Posterior vena cava (tissue), 2 donors: ENCODE measurements around the gene UBE2J1. TPM values are rescaled to one million over a fixed set of nuclear protein-coding genes. Genes with fewer than 3 reads are reported as not detected.

ENCODE experiments used
- DNase-seq: peaks from one replicate; pipeline ENCODE4 v3.0.0-alpha.2; 2020; ENCODE audit warnings: low spot score
- intact Hi-C, 2 donors: fragments of 100-400 bp; cut with DNase I; formaldehyde crosslinking; loops; one replicate each; pipeline versions ENCODE4 v1.14.1 to v1.14.2; 2022 to 2023
- total RNA-seq, 2 donors: library from RNA; stranded (reverse); fragmentation: NEBNext Ultra II Directional; extraction: Animal tissue kit (Norgen Biotek cat#: 25700); gene quantifications; one replicate each; pipeline ENCODE4 v1.2.1, GENCODE V29; 2021
- donor health status: DM: yes; HTN: yes; CAD: no.
- donor health status: DM: yes; HTN: yes; CAD: no.

UBE2J1 gene
- total RNA-seq, 2 donors from 2014 or later = 39.8 to 43.8 TPM

DNA sequence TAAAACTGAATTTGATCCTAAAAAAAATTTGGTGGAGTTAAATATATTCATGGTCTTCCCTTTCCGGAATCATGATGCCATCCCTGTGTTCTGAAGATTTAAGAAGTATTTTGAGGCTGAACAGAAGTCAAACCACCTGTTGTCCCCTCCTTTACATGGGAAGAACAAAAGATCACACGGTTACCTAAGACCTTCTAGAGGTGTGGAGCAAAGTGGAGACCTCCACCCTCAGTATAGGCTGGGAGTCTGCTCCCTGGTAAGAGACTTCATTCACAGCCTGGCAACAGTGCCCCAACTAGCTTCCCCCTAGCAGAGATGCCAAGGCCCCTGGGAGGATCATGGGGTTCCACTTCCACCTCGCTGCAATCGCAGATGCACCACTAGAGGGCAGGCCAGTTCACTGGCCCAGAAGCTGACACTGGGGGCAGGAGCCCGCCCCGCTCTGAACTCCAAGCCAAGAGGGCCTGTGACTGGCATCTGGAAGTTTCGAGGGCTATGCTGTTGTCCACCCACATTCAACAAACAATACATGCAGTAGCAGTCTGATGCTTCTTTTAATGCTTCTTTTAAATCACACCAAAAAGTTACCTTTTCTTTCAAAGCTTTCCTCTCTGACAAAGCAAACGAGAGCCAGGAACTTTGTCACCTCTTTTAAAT lies 19.5 kb upstream of the UBE2J1 start:
- intact Hi-C loops = no loop called here
- peak; percentile 88 for DNase-seq

DNA sequence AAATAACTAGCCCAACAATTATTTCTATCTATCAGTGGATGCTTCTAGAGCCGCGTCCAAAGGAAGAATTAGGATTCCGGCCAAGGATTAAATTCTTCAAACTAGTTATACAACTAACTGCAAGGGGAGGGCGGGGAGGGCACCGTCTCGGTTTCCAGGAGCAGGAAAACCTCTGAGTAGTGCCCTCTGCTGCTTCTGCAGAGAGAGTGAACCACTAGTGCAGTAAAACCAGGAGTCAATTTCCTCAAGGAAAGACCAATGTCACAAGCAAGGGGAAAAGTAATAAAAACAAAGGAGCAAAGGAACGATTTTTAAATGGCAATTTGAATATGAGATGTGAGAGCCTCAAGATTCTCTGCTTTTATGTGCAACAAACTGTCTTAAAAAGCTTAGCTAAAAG lies 16.5 kb upstream of the UBE2J1 start:
- DNase-seq = no peak

DNA sequence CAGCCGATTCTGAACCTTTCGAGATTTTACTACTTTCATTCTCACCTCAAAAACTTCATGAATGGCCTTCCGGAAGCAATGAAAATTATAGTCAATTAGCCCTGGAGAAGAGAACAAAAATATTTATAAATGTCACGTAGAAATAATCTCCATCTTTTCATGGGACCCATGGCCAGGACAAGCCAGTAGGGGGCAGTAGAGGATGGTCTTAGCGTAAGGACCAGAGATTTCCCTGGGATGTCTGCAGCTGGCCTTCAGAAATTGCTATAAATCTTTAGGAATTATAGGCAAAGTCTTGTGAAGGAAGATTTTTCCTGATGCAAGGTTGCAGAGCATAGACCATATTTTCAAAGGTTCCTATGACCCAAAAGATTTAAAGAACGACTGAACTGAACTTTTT lies 15.6 kb upstream of the UBE2J1 start:
- no peak for DNase-seq
- intact Hi-C loops = loop anchor here in 1 of 2 donors (5.0 kb wide), 1 partner anchor 386 kb away; no protein-coding TSS in a partner anchor

More for the DNA sequence above, 16.5 kb upstream of the UBE2J1 start:
- intact Hi-C loops = loop anchor here in 1 of 2 donors (5.0 kb wide), 1 partner anchor 387 kb away; no protein-coding TSS in a partner anchor

DNA sequence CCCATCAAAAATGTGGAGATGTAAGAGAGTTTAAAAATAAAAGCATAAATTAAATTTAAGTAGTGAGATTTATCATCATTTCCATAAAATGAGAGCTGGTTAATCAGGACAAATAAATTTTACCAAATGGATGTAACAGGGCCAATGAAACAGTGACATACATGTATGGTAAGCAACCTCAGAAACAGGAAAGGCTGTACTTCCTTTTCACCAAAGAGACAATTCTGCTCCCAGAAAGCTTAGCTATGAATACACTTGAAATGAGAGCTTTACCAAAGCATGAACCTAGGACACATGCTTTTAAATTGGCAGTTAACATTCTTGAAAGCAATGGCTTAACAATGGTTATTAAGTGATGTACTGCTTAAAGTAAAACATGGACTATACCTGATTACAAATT lies 12.1 kb upstream of the UBE2J1 start:
- DNase-seq = no peak
- intact Hi-C loops = no loop called here

DNA sequence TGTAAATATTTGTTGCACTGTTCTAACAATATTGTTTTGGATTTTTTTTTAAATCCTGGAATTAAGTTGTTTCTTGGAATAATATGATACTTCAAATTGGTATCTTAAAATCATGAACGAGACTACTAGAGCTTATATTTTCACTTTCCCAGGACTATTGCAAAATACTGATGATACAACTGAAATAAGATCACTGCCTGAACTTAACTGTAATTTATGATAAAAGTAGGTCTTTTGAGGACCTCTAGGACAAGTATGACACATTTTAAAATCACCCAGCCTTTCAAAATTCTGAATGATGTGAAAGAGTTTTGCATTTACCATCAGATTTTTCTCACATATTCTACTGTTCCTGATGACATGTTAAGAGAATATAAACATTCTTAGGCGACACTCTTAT lies 8.6 kb upstream of the UBE2J1 start:
- intact Hi-C loops = no loop called here
- no peak for DNase-seq

DNA sequence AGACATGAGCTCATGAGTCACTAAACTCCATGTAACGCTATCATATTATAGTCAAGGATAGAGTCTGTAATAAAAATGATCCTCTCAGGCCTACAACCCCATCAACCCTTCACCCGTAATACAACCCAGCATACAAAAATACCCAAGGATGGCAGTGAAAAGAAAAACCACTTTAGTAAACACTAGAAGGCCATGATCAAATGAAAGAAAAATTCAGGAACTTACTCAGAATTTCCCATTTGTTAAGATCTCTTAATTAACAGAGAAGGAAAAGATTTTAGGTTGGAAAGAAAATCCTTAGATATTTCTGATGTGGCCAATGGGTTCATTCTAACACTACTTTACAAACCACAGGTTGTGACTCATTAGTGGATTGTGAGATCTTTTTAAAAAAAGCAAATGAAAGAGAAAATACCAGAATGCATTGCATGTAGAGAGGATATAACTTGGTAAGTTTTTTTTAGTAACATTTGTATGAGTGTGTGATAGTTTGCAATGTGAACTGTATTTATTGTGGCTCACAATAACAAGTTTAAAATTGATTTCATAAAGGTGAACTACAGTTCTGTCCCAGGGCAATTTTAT lies 8.0 kb upstream of the UBE2J1 start:
- intact Hi-C loops = no loop called here
- no peak for DNase-seq

DNA sequence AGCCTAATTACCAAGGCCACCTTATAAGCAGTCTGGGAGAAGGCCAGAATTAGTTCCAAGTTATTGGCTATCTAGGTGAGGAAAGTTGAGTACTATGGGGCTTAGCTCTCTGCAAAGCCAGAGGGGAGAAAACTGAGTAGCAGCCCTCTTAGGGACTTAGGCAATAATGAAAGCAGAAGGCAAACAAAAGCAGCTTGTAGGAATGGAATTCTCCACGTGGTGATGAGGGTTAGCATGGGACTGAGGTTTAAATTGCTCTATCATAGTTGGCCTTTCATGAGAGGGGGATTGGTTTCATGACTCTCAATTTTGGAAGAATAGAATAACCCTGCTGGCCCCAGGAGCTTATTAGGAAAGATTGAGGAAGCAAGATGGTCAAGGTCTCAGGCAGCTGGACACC lies 7.0 kb upstream of the UBE2J1 start:
- intact Hi-C loops = no loop called here
- DNase-seq = no peak

DNA sequence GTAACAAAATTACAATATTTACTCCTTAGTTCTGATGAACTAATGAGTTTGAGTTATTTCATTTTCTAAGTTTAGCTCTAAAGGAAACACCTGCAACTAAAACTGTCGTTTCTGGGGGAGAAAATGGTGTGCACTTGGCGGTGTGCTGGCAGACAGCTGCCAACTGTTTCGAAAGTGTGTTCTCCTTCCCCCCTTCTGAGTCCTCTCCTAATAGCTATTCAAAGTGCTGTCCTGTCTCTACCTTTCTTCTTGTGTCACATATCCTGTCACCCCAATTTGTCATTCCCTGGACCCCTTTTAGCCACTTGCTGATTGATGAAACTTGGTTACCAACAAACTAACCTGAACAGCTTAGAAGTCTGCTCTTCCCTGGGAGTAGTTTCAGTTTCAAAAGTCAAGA lies 4.9 kb upstream of the UBE2J1 start:
- DNase-seq = no peak
- intact Hi-C loops = no loop called here

DNA sequence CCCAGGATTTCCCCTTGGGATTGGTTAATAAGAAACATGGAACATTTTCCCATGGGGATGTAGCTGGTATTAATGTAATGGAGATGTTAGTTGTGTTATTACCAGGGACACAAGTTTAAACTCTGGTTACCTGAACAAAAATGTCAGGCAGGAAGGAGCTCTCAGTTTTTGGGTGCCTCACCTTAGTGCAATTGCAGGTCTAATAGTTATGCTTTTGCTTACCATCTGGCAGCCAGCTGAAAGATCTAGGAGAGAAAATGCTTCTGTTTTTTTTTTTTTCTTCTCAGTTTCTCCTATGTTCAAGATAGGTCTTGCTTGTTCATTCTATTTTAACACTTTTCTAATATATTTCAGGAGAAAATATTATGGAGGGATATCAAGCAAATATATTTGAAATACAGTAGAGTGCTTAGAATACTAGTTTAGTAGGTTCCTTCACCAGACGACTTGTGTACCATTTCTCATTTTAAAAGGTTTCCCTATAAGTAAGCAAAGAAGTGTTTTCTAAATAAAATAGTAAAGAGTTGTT lies 4.2 kb upstream of the UBE2J1 start:
- intact Hi-C loops = no loop called here
- no peak for DNase-seq

DNA sequence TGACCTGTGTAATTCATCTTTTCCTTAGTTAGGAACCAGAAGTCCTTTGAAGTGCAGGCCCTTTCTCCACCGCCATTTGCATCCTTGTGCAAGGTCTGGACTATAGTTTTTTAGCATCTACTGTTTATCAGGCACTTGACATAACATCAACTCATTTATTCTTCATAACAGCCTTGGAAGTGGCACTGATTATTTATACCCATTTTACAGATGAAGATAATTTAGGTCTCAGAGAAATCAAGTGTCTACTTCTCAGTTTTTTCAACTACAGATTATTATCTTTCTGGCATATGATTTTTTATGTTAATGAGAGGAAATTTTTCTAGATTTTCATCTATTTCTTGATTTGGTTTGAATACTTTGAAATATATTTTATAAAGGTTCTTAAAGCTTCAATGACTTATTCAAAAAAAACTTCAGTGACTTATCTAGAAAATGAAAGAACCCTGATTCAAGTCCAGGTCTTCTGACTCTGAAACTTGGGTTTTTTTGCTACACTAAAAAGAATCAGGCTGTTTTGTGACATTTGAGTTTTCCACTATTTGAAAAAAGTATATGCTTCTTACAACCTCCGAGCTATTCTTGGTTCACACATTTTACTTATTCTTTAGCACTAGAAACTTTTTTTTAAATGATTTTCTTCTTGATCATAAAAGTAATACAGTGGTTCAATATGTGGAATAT lies 3.1 kb upstream of the UBE2J1 start:
- DNase-seq = no peak
- intact Hi-C loops = no loop called here

DNA sequence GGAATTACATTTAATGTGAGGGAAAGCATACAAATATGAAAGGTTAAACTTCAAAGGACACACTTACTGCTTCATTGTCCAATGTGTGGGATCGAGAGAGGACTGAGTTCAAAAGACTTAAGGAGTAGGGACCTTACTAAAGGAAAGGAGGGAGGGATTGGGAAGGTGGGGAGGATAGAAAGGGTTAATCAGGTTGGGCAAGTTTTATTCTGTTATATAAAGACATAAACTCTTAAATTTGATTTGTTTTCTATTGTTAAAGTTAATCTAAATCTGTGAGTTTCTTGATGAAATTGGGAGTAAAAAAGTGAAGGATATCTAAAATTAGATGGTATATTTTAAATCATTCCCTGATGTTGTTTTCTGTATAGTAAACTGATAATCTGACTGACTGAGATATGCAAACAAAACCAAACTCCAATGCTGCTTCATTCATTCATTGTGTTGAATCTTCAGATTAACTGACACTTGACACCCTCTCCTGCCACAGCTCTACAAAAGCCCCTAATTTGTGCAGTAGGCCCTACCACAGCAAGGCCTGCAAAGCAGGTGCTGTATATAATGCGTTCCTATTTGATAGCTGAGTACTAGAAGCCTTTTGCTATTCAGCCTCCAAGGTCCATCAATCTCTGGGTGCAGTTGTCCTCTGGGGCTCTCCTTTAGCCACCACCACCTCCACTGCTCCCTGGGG lies 1.3 kb upstream of the UBE2J1 start:
- intact Hi-C loops = no loop called here

DNA sequence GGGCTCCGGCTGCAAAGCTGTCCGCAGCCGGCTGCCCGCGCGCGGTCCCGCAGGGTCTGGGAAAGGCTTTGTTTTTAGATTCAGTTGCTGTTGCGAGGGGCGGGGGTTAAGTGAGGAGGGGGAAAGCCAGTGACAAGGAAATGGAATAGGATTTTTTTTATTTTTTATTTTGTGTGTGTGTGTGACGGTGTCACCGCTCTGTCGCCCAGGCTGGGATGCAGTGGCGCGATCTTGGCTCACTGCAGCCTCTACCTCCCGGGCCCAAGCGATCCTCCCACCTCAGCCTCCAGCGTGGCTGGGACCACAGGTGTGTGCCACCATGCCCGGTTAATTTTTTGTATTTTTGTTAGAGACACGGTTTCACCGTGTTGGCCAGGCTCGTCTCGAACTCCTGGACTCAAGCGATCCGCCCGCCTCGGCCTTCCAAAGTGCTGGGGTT lies 615 bp upstream of the UBE2J1 start:
- DNase-seq = no peak

More for the DNA sequence above, 1.3 kb upstream of the UBE2J1 start:
- DNase-seq = no peak

DNA sequence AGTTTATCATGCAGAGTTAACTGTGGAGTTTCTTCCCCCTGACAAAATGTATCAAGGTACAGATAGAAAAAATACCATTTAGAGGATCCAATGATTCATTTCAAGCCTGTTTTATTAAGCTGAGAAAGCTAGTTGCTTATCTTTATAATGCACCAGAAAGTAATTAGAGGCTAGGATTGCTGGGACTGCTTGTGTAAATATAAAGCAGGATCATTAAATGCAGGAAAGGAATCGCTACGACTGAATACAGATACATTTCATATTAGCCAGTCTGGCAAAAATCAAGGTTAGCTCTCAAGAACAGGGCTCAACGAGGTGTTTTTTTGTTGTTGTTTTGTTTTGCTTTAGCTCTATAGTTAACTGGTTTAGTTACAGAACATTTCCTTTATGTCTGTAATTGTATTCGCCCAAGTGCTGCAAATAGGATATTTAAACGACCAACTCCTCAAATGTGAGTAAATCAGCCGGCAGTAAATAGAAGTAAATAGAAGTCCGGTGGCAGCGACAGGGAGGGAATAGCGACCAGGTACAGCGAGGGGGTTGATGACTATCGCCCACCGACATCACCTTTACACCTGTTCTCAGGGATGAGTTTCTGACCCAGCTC lies 748 bp downstream of the UBE2J1 start:
- DNase-seq = no peak
- intact Hi-C loops = no loop called here

More for the DNA sequence above, 615 bp upstream of the UBE2J1 start:
- intact Hi-C loops = no loop called here

DNA sequence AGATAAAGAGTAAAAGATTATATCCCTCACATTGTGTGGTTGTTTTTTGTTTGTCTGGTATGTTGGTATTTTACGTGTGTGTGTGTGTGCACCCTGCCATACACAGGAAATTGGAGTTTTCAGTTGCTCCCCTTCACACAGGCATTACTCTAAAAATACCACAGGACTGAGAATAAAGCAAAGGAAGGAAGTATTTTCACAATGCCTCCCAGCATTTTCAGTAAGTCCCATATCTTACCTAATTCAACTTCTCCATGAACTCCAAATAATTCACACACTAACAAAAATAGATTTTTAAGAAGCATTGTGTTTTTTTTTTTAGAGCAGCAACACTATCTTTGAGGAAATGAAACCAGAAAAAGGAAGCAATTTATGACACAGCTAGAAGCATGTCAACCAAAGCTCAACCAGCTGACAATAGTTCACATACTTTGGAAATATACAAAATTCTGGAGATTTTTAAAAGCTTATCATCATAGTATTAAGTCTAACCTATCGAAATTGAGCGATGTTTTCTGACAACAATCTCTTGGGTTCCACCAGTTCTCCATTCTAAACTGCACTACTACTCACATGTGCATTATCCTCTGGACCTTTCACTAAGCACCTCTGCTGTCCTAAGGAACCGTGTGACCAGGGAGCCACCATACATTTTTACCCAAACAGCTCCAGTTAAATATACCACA lies 2.1 kb downstream of the UBE2J1 start:
- no peak for DNase-seq
- intact Hi-C loops = no loop called here

DNA sequence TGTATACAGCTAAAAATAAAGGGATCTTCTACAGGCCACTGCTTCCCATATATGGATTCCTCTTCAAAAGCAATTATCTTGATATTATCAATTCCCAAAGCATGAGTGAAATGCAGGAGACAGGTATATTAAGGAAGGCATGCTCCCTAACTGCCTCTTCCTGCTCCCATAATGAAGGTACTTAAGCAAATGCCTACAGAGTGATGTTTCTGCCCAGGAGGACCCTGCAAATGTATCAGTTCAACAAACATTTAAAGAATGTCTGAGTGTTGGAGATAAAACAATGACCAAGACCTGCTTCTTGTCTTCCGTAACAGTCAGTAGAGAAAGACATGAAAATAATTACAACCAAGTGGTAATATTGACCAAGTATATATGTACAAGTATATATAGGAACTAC lies 4.2 kb downstream of the UBE2J1 start:
- no peak for DNase-seq
- intact Hi-C loops = no loop called here

DNA sequence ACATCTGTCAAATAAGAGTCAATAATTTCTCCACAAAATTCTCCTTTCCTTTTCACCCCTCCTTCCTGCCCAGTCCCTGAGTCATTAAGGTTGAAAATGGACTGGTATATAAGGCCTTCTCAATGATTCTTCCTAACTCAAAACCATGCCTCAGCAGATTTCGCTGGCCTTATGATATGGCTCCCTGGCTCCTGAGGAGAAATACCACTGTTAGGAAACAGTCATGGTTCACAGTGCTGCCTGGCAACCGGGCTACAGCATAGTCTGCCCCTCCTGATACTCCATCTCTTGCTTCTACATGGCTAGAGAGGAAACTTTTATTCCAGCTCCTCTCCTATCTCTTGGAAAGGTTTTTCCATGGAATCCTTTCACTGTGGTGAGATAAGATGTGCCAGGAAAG lies 4.7 kb downstream of the UBE2J1 start:
- no peak for DNase-seq
- intact Hi-C loops = no loop called here

DNA sequence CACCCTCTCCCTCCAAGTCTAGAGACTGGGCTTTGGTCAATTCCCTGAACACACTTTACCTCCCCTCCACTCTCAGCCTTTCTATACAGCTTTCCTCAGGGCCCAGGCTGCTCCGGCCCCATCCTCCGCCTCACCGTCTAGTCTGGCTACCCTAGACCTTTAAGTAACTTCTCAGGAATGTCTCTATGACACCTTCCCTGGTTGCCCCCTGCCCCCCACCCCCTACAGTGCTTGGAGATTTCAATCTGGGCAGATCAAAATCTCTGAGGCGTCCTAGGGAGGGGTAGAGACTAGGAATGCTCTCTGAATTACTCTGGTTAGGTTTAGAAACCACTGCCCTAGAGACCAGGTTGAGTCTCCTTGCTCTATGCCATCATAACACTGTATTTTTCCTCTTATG lies 6.1 kb downstream of the UBE2J1 start:
- no peak for DNase-seq
- intact Hi-C loops = no loop called here

DNA sequence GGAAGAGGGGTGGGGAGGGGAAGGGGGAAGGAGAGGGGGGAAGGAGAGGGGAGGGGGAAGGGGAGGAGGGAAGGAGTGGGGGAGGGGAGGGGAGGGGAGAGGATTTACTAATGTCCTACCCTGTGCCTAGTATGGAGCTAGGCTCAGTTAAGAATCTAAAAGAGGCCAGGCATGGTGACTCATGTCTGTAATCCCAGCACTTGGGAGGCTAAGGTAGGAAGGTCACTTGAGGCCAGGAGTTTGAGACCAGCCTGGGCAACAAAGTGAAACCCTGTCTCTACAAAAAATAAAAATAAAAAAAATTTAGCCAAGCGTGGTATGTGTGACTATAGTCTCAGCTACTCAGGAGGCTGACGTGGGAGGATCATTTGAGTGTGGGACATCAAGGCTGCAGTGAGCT lies 13.0 kb downstream of the UBE2J1 start:
- no peak for DNase-seq
- intact Hi-C loops = no loop called here

DNA sequence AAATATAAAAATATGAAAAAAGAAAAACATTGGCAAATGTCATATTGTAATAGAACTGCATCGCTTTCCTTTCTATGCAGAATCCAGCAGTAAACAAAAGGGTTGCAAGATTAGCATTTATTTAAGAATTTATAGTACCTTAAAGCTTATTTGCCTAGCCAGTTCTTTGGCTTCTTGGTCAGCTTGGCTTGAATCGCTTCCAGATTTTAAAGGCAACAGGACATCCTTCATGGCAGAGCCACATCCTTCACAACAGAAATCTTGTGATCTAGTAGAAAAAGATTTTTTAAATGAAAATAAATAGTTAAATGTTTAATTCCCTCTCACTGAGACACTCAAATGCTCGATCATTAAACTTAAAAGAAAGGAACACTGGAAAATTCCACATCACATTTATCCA lies 17.4 kb downstream of the UBE2J1 start:
- intact Hi-C loops = no loop called here
- DNase-seq = no peak
